H1 (cell line): ENCODE results near the gene GLCE. TPM values are rescaled to one million over a fixed set of nuclear protein-coding genes. Genes with fewer than 3 reads are reported as not detected.

ENCODE experiments used
- CTCF ChIA-PET: fragments of 300-600 bp; sonication (Branson Sonifier 250); formaldehyde crosslinking; loops from one replicate; lab custom pipeline; 2021; ENCODE audit not compliant: partially characterized antibody; lab: Charles Lee
- POLR2A ChIA-PET: fragments of 300-600 bp; sonication (Branson Sonifier 250); formaldehyde crosslinking; loops from one replicate; lab custom pipeline; 2021; ENCODE audit warnings: inconsistent platforms; ENCODE audit not compliant: partially characterized antibody; lab: Charles Lee
- DNase-seq, 2 experiments: peaks; one replicate each; pipeline versions ENCODE4 v3.0.0 to v3.0.0-alpha.2; 2010 to 2022; ENCODE audit warnings: low spot score in 2 of 2, low read depth in 1 of 2, mixed read lengths in 1 of 2
- FAIRE-seq: peaks from 2 replicates; lab custom pipeline; 2011; peaks lifted over from hg19 to GRCh38; lab: Jason Lieb, UNC
- H2AFZ ChIP-seq: 2 replicates; pipeline ENCODE4 v1.8.1; 2012; ENCODE audit warnings: low read length, inconsistent platforms
- H2AK5ac ChIP-seq: 2 replicates; pipeline ENCODE4 v1.6.1; 2013; ENCODE audit warnings: low read depth, low read length
- H2BK120ac ChIP-seq: replicated peaks from 2 replicates; pipeline ENCODE3; 2013; ENCODE audit warnings: low read depth, low read length, inconsistent platforms
- H2BK12ac ChIP-seq: 2 replicates; pipeline ENCODE4 v1.6.1; 2013; ENCODE audit warnings: low read depth, low read length
- H2BK15ac ChIP-seq: 2 replicates; pipeline ENCODE4 v1.6.1; 2013; ENCODE audit warnings: low read length
- H2BK20ac ChIP-seq: 2 replicates; pipeline ENCODE4 v1.6.1; 2013; ENCODE audit warnings: low read length
- H2BK5ac ChIP-seq: 2 replicates; pipeline ENCODE4 v1.6.1; 2013; ENCODE audit warnings: low read depth, low read length
- H3K14ac ChIP-seq: 2 replicates; pipeline ENCODE4 v1.6.1; 2013; ENCODE audit warnings: inconsistent platforms; ENCODE audit not compliant: insufficient read length
- H3K18ac ChIP-seq: 2 replicates; pipeline ENCODE4 v1.6.1; 2013; ENCODE audit warnings: low read length; ENCODE audit errors: extremely low read depth
- H3K23ac ChIP-seq: 2 replicates; pipeline ENCODE4 v1.6.1; 2013; ENCODE audit warnings: inconsistent platforms; ENCODE audit not compliant: insufficient read length
- H3K23me2 ChIP-seq: 2 replicates; pipeline ENCODE4 v1.6.1; 2013; ENCODE audit warnings: low read depth, low read length
- H3K27ac ChIP-seq: 2 replicates; pipeline ENCODE4 v1.6.1; 2011; ENCODE audit warnings: low read depth, low read length, inconsistent platforms
- H3K27me3 ChIP-seq, 4 experiments: replicated peaks in 1 of 4; 1 replicate in 1 of 4; 2 replicates in 3 of 4; pipeline versions ENCODE4 v1.6.1 to v1.8.1; 2011 to 2013; ENCODE audit warnings: low read length in 3 of 4, mild to moderate bottlenecking in 3 of 4, inconsistent platforms in 2 of 4, mixed read lengths in 2 of 4, moderate library complexity in 1 of 4; ENCODE audit not compliant: control insufficient read depth in 3 of 4, insufficient read depth in 3 of 4; ENCODE audit errors: extremely low read depth in 1 of 4
- H3K36me3 ChIP-seq, 4 experiments: 2 replicates each; pipeline versions ENCODE4 v1.6.1 to v1.8.1; 2011 to 2013; ENCODE audit warnings: mild to moderate bottlenecking in 4 of 4, low read length in 3 of 4, moderate library complexity in 2 of 4, control low read depth in 1 of 4, inconsistent platforms in 1 of 4; ENCODE audit not compliant: insufficient read depth in 4 of 4, control insufficient read depth in 2 of 4
- H3K4ac ChIP-seq: replicated peaks from 2 replicates; pipeline ENCODE3; 2013; ENCODE audit warnings: low read length, low read depth, mixed read lengths, inconsistent platforms; ENCODE audit not compliant: insufficient read length
- H3K4me1 ChIP-seq, 4 experiments: replicated peaks in 1 of 4; 1 replicate in 1 of 4; 2 replicates in 3 of 4; pipeline versions ENCODE4 v1.6.1 to v1.8.1; 2011 to 2013; ENCODE audit warnings: low read length in 3 of 4, inconsistent platforms in 2 of 4, mixed read lengths in 1 of 4; ENCODE audit not compliant: insufficient read depth in 4 of 4, control insufficient read depth in 3 of 4
- H3K4me2 ChIP-seq, 2 experiments: 2 replicates each; pipeline versions ENCODE4 v1.6.1 to v1.8.1; 2011 to 2013; ENCODE audit warnings: low read depth in 2 of 2, low read length in 2 of 2, control low read depth in 1 of 2, inconsistent platforms in 1 of 2, mild to moderate bottlenecking in 1 of 2; ENCODE audit not compliant: insufficient read depth in 1 of 2
- H3K4me3 ChIP-seq, 4 experiments: fragments of 200-600, 300-600 bp in 1 of 4; sonication (generic), shearing (Covaris generic), sonication (Bioruptor Twin) in 1 of 4; 2 replicates each; pipeline versions ENCODE4 v1.5.1 to v1.8.1; 2011 to 2016; ENCODE audit warnings: low read length in 4 of 4, low read depth in 3 of 4, control low read depth in 2 of 4, inconsistent platforms in 2 of 4, mild to moderate bottlenecking in 2 of 4, mixed read lengths in 1 of 4, moderate library complexity in 1 of 4; ENCODE audit not compliant: insufficient read depth in 2 of 4; ENCODE audit errors: extremely low read depth in 1 of 4
- H3K56ac ChIP-seq: replicated peaks from 2 replicates; pipeline ENCODE3; 2013; ENCODE audit warnings: low read depth, mild to moderate bottlenecking, mixed read lengths, low read length, inconsistent platforms; ENCODE audit not compliant: insufficient read length
- H3K79me1 ChIP-seq: 2 replicates; pipeline ENCODE4 v1.6.1; 2013; ENCODE audit warnings: low read depth, low read length, control low read depth
- H3K79me2 ChIP-seq, 2 experiments: 2 replicates each; pipeline versions ENCODE4 v1.6.1 to v1.8.1; 2012 to 2013; ENCODE audit warnings: low read length in 2 of 2, mild to moderate bottlenecking in 2 of 2, inconsistent platforms in 1 of 2; ENCODE audit not compliant: insufficient read depth in 2 of 2, control insufficient read depth in 1 of 2
- H3K9ac ChIP-seq, 4 experiments: replicated peaks in 1 of 4; 1 replicate in 1 of 4; 2 replicates in 3 of 4; pipeline versions ENCODE4 v1.6.1 to v1.8.1; 2011 to 2013; ENCODE audit warnings: low read depth in 3 of 4, low read length in 3 of 4, control low read depth in 2 of 4, mild to moderate bottlenecking in 2 of 4, moderate library complexity in 2 of 4, inconsistent platforms in 1 of 4; ENCODE audit errors: extremely low read depth in 1 of 4
- H3K9me3 ChIP-seq, 2 experiments: 2 replicates each; pipeline versions ENCODE4 v1.6.1 to v1.8.1; 2012 to 2013; ENCODE audit warnings: mild to moderate bottlenecking in 2 of 2, moderate library complexity in 2 of 2, control low read depth in 1 of 2, inconsistent platforms in 1 of 2, low read depth in 1 of 2, low read length in 1 of 2, mixed read lengths in 1 of 2; ENCODE audit not compliant: insufficient read depth in 2 of 2
- H4K20me1 ChIP-seq, 2 experiments: replicated peaks in 1 of 2; 2 replicates each; pipeline versions ENCODE3 to v1.8.1; 2011 to 2013; ENCODE audit warnings: inconsistent platforms in 2 of 2, low read length in 2 of 2, mild to moderate bottlenecking in 1 of 2; ENCODE audit not compliant: insufficient read depth in 2 of 2, control insufficient read depth in 1 of 2
- H4K5ac ChIP-seq: 2 replicates; pipeline ENCODE4 v1.6.1; 2013; ENCODE audit warnings: low read length, low read depth, mixed read lengths, inconsistent platforms; ENCODE audit not compliant: insufficient read length
- H4K8ac ChIP-seq: 2 replicates; pipeline ENCODE4 v1.8.0; 2013; ENCODE audit warnings: mild to moderate bottlenecking, moderate library complexity, low read length, inconsistent platforms; ENCODE audit not compliant: insufficient read depth; ENCODE audit errors: extremely low read depth
- H4K91ac ChIP-seq: replicated peaks from 2 replicates; pipeline ENCODE3; 2013; ENCODE audit warnings: low read length, mixed read lengths, inconsistent platforms; ENCODE audit not compliant: insufficient read length
- PHF8 ChIP-seq: fragments of 200-600 bp; sonication (generic); conservative IDR thresholded peaks from 2 replicates; pipeline ENCODE4 v1.7.1; 2012; ENCODE audit warnings: low read depth, mild to moderate bottlenecking, inconsistent platforms, low read length, moderate library complexity
- polyA plus RNA-seq, 7 experiments: library from polyadenylated mRNA; depleted of rRNA in 3 of 7; stranded (reverse) in 5 of 7; unstranded in 2 of 7; fragments of >200 nt in 5 of 7; fragments of 200-250 nt in 2 of 7; gene quantifications; 1 replicate in 5 of 7; 2 replicates in 1 of 7; 4 replicates in 1 of 7; pipeline versions ENCODE4 v1.2.1 to v1.2.3, GENCODE V29; 2011 to 2013; ENCODE audit warnings: missing spikeins in 2 of 7, mixed read lengths in 2 of 7
- total RNA-seq: library from RNA; stranded (reverse); fragmentation: NEBNext Ultra II Directional; extraction: Animal tissue kit (Norgen Biotek cat#: 25700); gene quantifications from 2 replicates; pipeline ENCODE4 v1.2.1, GENCODE V29; 2021

GLCE gene
- total and polyA plus RNA-seq, 2 of the 8 experiments (the other 6 are each of a cell fraction or from before 2014, with no cell fraction given): 17.1 to 22.7 TPM

GRCh38 chr15:69154078-69154477 lies 6.4 kb upstream of the GLCE start:
- Histone ChIP-seq H3K23me2 (no peaks in the 10 kb centered on the region), H3K4me2 (no peak overlapping the region), H4K5ac (no peak overlapping the region), H3K4me1 (peaks cover 0 to 3% (median 0%) of the 10 kb centered on the region in 4 experiments; a peak in 2 of 7 replicates), H2AK5ac (no peak overlapping the region), H3K56ac (no peak overlapping the region), H3K4me3 (no peak overlapping the region), H3K36me3 (no peaks in the 10 kb centered on the region; a peak in 1 of 8 replicates), H3K27ac (no peak overlapping the region), H2BK120ac (no peak overlapping the region), H2BK5ac (no peak overlapping the region), H2BK15ac (no peak overlapping the region), H3K18ac (no peak overlapping the region), H3K27me3 (no peaks in the 10 kb centered on the region), H4K20me1 (no peaks in the 10 kb centered on the region), H3K79me2 (no peaks in the 10 kb centered on the region), H2BK20ac (no peak overlapping the region), H3K4ac (no peak overlapping the region), H3K79me1 (no peaks in the 10 kb centered on the region), H3K23ac (no peak overlapping the region), H2BK12ac (no peak overlapping the region), H2AFZ (no peak overlapping the region), H4K91ac (no peak overlapping the region), H3K9ac (no peak overlapping the region), H3K14ac (no peak overlapping the region), H4K8ac (no peak overlapping the region), H3K9me3 (no peaks in the 10 kb centered on the region)
- ChIA-PET CTCF (interaction anchor here (0.6 to 2.0 kb wide), 4 partner anchors 13 to 95 kb away, joined by 3 to 6 read pairs (median 4); no protein-coding TSS in a partner anchor), POLR2A (no interaction called here)
- FAIRE-seq: no peak
- no peak for DNase-seq
- no peak for TF ChIP-seq PHF8
